CD14-positive monocyte (primary cell): ENCODE measurements around the gene PRDX5. TPM values are rescaled to one million over a fixed set of nuclear protein-coding genes. Genes with fewer than 3 reads are reported as not detected.

Experiments
- DNase-seq, 3 donors: peaks; one replicate each; pipeline ENCODE4 v3.0.0-alpha.2; 2011 to 2022
- H2AFZ ChIP-seq: 2 replicates; pipeline ENCODE4 v1.6.0; 2012; ENCODE audit warnings: mild to moderate bottlenecking, low read depth, low read length, inconsistent platforms; ENCODE audit not compliant: insufficient read depth, poor library complexity, severe bottlenecking
- H3K27ac ChIP-seq, 2 donors: 1 replicate in 1 of 2; 2 replicates in 1 of 2; pipeline ENCODE4 v1.5.1; 2012 to 2013; ENCODE audit warnings: low read length in 2 of 2, control low read depth in 1 of 2, inconsistent platforms in 1 of 2, low read depth in 1 of 2, mild to moderate bottlenecking in 1 of 2
- H3K27me3 ChIP-seq, 2 donors: one replicate each; pipeline versions ENCODE4 v1.6.0 to v1.6.1; 2011 to 2013; ENCODE audit warnings: low read length in 2 of 2; ENCODE audit not compliant: control insufficient read depth in 2 of 2, insufficient read depth in 2 of 2
- H3K36me3 ChIP-seq, 2 donors: replicated peaks in 1 of 2; 1 replicate in 1 of 2; 2 replicates in 1 of 2; pipeline versions ENCODE4 v1.5.1 to v1.6.1; 2012 to 2013; ENCODE audit warnings: low read length in 2 of 2, control low read depth in 1 of 2, inconsistent platforms in 1 of 2, mild to moderate bottlenecking in 1 of 2; ENCODE audit not compliant: insufficient read depth in 2 of 2, control insufficient read depth in 1 of 2
- H3K4me1 ChIP-seq, 2 donors: 1 replicate in 1 of 2; 2 replicates in 1 of 2; pipeline versions ENCODE4 v1.5.1 to v1.6.1; 2012 to 2013; ENCODE audit warnings: low read length in 2 of 2, control low read depth in 1 of 2, inconsistent platforms in 1 of 2, mild to moderate bottlenecking in 1 of 2, moderate library complexity in 1 of 2; ENCODE audit not compliant: insufficient read depth in 2 of 2, control insufficient read depth in 1 of 2
- H3K4me2 ChIP-seq: replicated peaks from 2 replicates; pipeline ENCODE3; 2012; ENCODE audit warnings: low read length, moderate library complexity, mild to moderate bottlenecking; ENCODE audit not compliant: poor library complexity, severe bottlenecking; ENCODE audit errors: extremely low read depth
- H3K4me3 ChIP-seq, 3 experiments: fragments of 200-600 bp in 1 of 3; sonication (generic) in 1 of 3; replicated peaks in 1 of 3; 1 replicate in 2 of 3; 2 replicates in 1 of 3; pipeline ENCODE4 v1.5.1; 2011 to 2013; ENCODE audit warnings: low read length in 3 of 3, mild to moderate bottlenecking in 3 of 3, control low read depth in 2 of 3, low read depth in 2 of 3, inconsistent platforms in 1 of 3, moderate library complexity in 1 of 3
- H3K79me2 ChIP-seq: 2 replicates; pipeline ENCODE4 v1.6.0; 2012; ENCODE audit warnings: mild to moderate bottlenecking, control low read depth, inconsistent platforms, low read length, moderate library complexity; ENCODE audit not compliant: insufficient read depth
- H3K9ac ChIP-seq: 2 replicates; pipeline ENCODE4 v1.6.0; 2017; ENCODE audit warnings: low read length, mild to moderate bottlenecking; ENCODE audit not compliant: insufficient read depth, poor library complexity, severe bottlenecking
- H3K9me3 ChIP-seq, 2 donors: replicated peaks in 1 of 2; 1 replicate in 1 of 2; 2 replicates in 1 of 2; pipeline versions ENCODE4 v1.5.1 to v1.6.1; 2012 to 2013; ENCODE audit warnings: low read length in 2 of 2, control low read depth in 1 of 2; ENCODE audit not compliant: control insufficient read depth in 1 of 2, insufficient read depth in 1 of 2
- H4K20me1 ChIP-seq: 2 replicates; pipeline ENCODE4 v1.6.0; 2012; ENCODE audit warnings: mild to moderate bottlenecking, low read length, control low read depth, moderate library complexity; ENCODE audit not compliant: insufficient read depth
- H3K27ac Mint-ChIP-seq, 7 donors: one replicate each; pipeline ENCODE4 v1.8.0; 2020; ENCODE audit warnings: mild to moderate bottlenecking in 7 of 7, mixed read lengths in 7 of 7, moderate library complexity in 6 of 7, inconsistent platforms in 2 of 7
- H3K27me3 Mint-ChIP-seq, 3 donors: one replicate each; pipeline ENCODE4 v1.8.0; 2021 to 2022; ENCODE audit warnings: low read depth in 3 of 3, mild to moderate bottlenecking in 3 of 3, mixed read lengths in 3 of 3, moderate library complexity in 3 of 3, inconsistent platforms in 1 of 3
- H3K36me3 Mint-ChIP-seq, 2 donors: one replicate each; pipeline ENCODE4 v1.8.0; 2020; ENCODE audit warnings: mixed read lengths in 2 of 2, inconsistent platforms in 1 of 2, mild to moderate bottlenecking in 1 of 2
- H3K4me1 Mint-ChIP-seq: one replicate; pipeline ENCODE4 v1.8.0; 2020; ENCODE audit warnings: mild to moderate bottlenecking, mixed read lengths
- H3K4me3 Mint-ChIP-seq, 2 donors: one replicate each; pipeline ENCODE4 v1.8.0; 2020; ENCODE audit warnings: mild to moderate bottlenecking in 2 of 2, mixed read lengths in 2 of 2, moderate library complexity in 1 of 2
- H3K9me3 Mint-ChIP-seq, 7 donors: one replicate each; pipeline ENCODE4 v1.8.0; 2020 to 2022; ENCODE audit warnings: mixed read lengths in 7 of 7, mild to moderate bottlenecking in 6 of 7, moderate library complexity in 6 of 7, inconsistent platforms in 2 of 7
- WGBS: methylation state at CpG from one replicate; pipeline ENCODE4 v1.1.5; 2013; ENCODE audit warnings: missing lambda C conversion rate; ENCODE audit not compliant: insufficient coverage; 5-methylcytosine and 5-hydroxymethylcytosine counted together
- intact Hi-C, 2 donors: fragments of 100-400 bp; cut with micrococcal nuclease; formaldehyde crosslinking; loops; one replicate each; pipeline versions ENCODE4 v1.15.0 to v1.15.1; 2023
- polyA plus RNA-seq, 3 donors: library from polyadenylated mRNA; depleted of rRNA in 1 of 3; unstranded in 2 of 3; stranded (reverse) in 1 of 3; fragments of 300-500 nt in 2 of 3; fragments of >200 nt in 1 of 3; fragmentation: Illumina TruSeq in 2 of 3; gene quantifications; 1 replicate in 2 of 3; 2 replicates in 1 of 3; pipeline ENCODE4 v1.2.3, GENCODE V29; 2012 to 2021
- TF ChIP-seq, protein P1 (sequence below): fragments of 200-600 bp; IDR thresholded peaks from one replicate; pipeline ENCODE4 v1.8.0; 2022; ENCODE audit warnings: antibody characterized with exemption, mild to moderate bottlenecking

The PRDX5 gene
- polyA plus RNA-seq, 3 donors = 136 to 318 (median 286) TPM

DNA sequence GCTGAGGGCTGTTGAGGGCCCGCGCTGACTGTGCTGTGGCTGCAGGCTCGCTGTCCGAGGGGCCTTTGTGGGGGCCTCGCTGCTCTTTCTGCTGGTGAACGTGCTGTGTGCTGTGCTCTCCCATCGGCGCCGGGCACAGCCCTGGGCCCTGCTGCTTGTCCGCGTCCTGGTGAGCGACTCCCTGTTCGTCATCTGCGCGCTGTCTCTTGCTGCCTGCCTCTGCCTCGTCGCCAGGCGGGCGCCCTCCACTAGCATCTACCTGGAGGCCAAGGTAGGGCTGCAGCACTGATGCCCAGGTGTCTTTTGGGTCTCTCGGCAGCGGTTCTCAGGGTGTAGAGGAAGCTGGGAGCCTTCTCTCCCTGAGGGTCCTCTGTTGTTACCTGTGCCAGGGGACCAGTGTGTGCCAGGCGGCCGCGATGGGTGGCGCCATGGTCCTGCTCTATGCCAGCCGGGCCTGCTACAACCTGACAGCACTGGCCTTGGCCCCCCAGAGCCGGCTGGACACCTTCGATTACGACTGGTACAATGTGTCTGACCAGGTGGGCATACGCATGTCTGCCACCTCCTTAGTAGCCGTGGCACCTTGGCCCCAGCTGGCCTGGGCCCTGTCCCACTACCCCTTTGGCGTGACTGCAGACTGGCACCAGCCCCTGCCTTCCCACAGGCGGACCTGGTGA lies 30.1 kb upstream of the PRDX5 start:
- 97% methylated on average over 23 of the region's 33 CpGs for WGBS
- no peak overlapping the region for H3K4me2 ChIP-seq
- no peaks in the 10 kb centered on the region for H4K20me1 ChIP-seq
- no peak for DNase-seq
- TF ChIP-seq, protein P1, sequence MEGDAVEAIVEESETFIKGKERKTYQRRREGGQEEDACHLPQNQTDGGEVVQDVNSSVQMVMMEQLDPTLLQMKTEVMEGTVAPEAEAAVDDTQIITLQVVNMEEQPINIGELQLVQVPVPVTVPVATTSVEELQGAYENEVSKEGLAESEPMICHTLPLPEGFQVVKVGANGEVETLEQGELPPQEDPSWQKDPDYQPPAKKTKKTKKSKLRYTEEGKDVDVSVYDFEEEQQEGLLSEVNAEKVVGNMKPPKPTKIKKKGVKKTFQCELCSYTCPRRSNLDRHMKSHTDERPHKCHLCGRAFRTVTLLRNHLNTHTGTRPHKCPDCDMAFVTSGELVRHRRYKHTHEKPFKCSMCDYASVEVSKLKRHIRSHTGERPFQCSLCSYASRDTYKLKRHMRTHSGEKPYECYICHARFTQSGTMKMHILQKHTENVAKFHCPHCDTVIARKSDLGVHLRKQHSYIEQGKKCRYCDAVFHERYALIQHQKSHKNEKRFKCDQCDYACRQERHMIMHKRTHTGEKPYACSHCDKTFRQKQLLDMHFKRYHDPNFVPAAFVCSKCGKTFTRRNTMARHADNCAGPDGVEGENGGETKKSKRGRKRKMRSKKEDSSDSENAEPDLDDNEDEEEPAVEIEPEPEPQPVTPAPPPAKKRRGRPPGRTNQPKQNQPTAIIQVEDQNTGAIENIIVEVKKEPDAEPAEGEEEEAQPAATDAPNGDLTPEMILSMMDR = no peak
- H3K27me3 ChIP-seq = peaks cover 15 to 23% of the 10 kb centered on the region in 2 donors
- no peak overlapping the region for H3K9ac ChIP-seq
- H3K4me1 Mint-ChIP-seq = peaks cover 25% of the 10 kb centered on the region
- H3K79me2 ChIP-seq = peaks cover 5% of the 10 kb centered on the region
- H3K9me3 Mint-ChIP-seq = peaks cover 0 to 8% (median 3%) of the 10 kb centered on the region in 7 donors
- peaks cover 24 to 41% (median 26%) of the 10 kb centered on the region in 3 donors for H3K27me3 Mint-ChIP-seq
- peaks cover 4 to 11% of the 10 kb centered on the region in 2 donors for H3K9me3 ChIP-seq
- no peaks in the 10 kb centered on the region for H3K36me3 ChIP-seq
- intact Hi-C loops = loop anchor here in 1 of 2 donors (5.0 kb wide), 1 partner anchor 36 kb away; the partner anchor contains the start of gene PLCB3
- no peak overlapping the region for H2AFZ ChIP-seq
- H3K4me3 Mint-ChIP-seq = no peak overlapping the region
- H3K4me1 ChIP-seq = peaks cover 25 to 39% of the 10 kb centered on the region in 2 donors
- no peak overlapping the region for H3K4me3 ChIP-seq
- H3K27ac Mint-ChIP-seq = no peak overlapping the region
- no peak overlapping the region for H3K27ac ChIP-seq
- H3K36me3 Mint-ChIP-seq = peaks cover 5 to 11% of the 10 kb centered on the region in 2 donors

GRCh38 chr11:64288353-64288750 lies 29.6 kb upstream of the PRDX5 start:
- Mint-ChIP-seq H3K4me1 (peaks cover 22% of the 10 kb centered on the region), H3K27me3 (peaks cover 29 to 46% (median 31%) of the 10 kb centered on the region in 3 donors), H3K4me3 (no peak overlapping the region), H3K27ac (no peak overlapping the region), H3K36me3 (peaks cover 5 to 11% of the 10 kb centered on the region in 2 donors), H3K9me3 (peaks cover 0 to 8% (median 3%) of the 10 kb centered on the region in 7 donors)
- intact Hi-C loops = loop anchor here in 1 of 2 donors (5.0 kb wide), 1 partner anchor 36 kb away; the partner anchor contains the start of gene PLCB3
- Histone ChIP-seq H2AFZ (no peak overlapping the region), H3K9me3 (peaks cover 4 to 16% of the 10 kb centered on the region in 2 donors), H3K36me3 (no peaks in the 10 kb centered on the region), H4K20me1 (no peaks in the 10 kb centered on the region), H3K4me1 (peaks cover 25 to 36% of the 10 kb centered on the region in 2 donors), H3K27ac (no peak overlapping the region), H3K27me3 (peaks cover 20 to 28% of the 10 kb centered on the region in 2 donors), H3K4me3 (no peak overlapping the region), H3K79me2 (peaks cover 5% of the 10 kb centered on the region), H3K4me2 (no peak overlapping the region), H3K9ac (no peak overlapping the region)
- DNase-seq = no peak
- TF ChIP-seq, protein P1 = no peak
- WGBS = 100% methylated on average over 2 of the region's 9 CpGs
